ENCODE data around the gene IMPDH1. TPM values are rescaled to one million over a fixed set of nuclear protein-coding genes. Genes with fewer than 3 reads are reported as not detected.

Gene IMPDH1
- total and polyA plus RNA-seq, 9 of the 15 experiments (the other 6 are each of a cell fraction or from before 2014, with no cell fraction given), result 0.80 to 118 (median 64.3) TPM

GRCh38 chr7:128343554-128344430 lies 66.0 kb downstream of the IMPDH1 start, which contains the start of gene RBM28 (continued):
- TF ChIP-seq SRSF7 (optimal IDR thresholded peaks at IDR 0.05; ENCODE audit: low read depth, low read length) (no peak), CREB3 (tag; conservative IDR thresholded peaks at IDR 0.05; ENCODE audit: low read depth) (peak; percentile 79; the same call in 1 of the 2 replicates), ZNF280B (CRISPR knock-in tag; IDR thresholded peaks at IDR 0.05) (no peak), KLF13 (tag; IDR thresholded peaks at IDR 0.05; ENCODE audit: borderline replicate concordance, low read depth) (peak; percentile 88), NR0B1 (IDR thresholded peaks at IDR 0.05; ENCODE audit: partially characterized antibody) (no peak), TAF1 (IDR thresholded peaks at IDR 0.05; ENCODE audit: control insufficient read depth, extremely low read depth, insufficient read depth, low read length, severe bottlenecking) (peak; percentile 98), KLF1 (tag; IDR thresholded peaks at IDR 0.05) (peak; percentile 88), ETV6 (IDR thresholded peaks at IDR 0.05; ENCODE audit: borderline replicate concordance in 1 of 2, low read depth in 2 of 2, low read length in 1 of 2) (peak in 1 of 2 experiments; percentile 60; a peak in 1 of 4 replicates), ETV6 (CRISPR knock-in tag; IDR thresholded peaks at IDR 0.05; ENCODE audit: borderline replicate concordance) (peak; percentile 90; the same call in 1 of the 2 replicates), ZNF41 (CRISPR knock-in tag; conservative IDR thresholded peaks at IDR 0.05) (peak; percentile 58; the same call in 1 of the 2 replicates), CHD4 (IDR thresholded peaks at IDR 0.05; ENCODE audit: insufficient read depth, insufficient replicate concordance, low read depth, low read length, poor library complexity, severe bottlenecking) (no peak), ZNF408 (CRISPR knock-in tag; IDR thresholded peaks at IDR 0.05; ENCODE audit: low read depth) (no peak), MXD1 (CRISPR knock-in tag; IDR thresholded peaks at IDR 0.05; ENCODE audit: borderline replicate concordance, poor library complexity, severe bottlenecking) (peak; percentile 91), GTF2E2 (tag; IDR thresholded peaks at IDR 0.05) (peak; percentile 98), ZBTB1 (CRISPR knock-in tag; IDR thresholded peaks at IDR 0.05; ENCODE audit: borderline replicate concordance, low read depth) (peak; percentile 86), TEAD1 (CRISPR knock-in tag; IDR thresholded peaks at IDR 0.05) (peak; percentile 88 to 95), NR2F6 (CRISPR knock-in tag; IDR thresholded peaks at IDR 0.05) (no peak; the same call in 1 of the 2 replicates), ZNF445 (CRISPR knock-in tag; IDR thresholded peaks at IDR 0.05; ENCODE audit: low read depth) (no peak), FOXA1 (IDR thresholded peaks at IDR 0.05; ENCODE audit: borderline replicate concordance) (no peak), ELF1 (tag; IDR thresholded peaks at IDR 0.05) (peak; percentile 87)
